GM18498 (cell line): Measurements from ENCODE around the gene AARSD1.
"Not testable (repeated sequence)": the region's sequence is repeated elsewhere in the genome, so short reads cannot be mapped to it uniquely, and the experiment has no call there.

ENCODE experiments used
- ATAC-seq: cut with Tn5 transposase; IDR thresholded peaks from one replicate; pipeline ENCODE4 v1.9.1; 2021; ENCODE audit warnings: mild to moderate bottlenecking, moderate library complexity; ENCODE audit not compliant: unreplicated experiment

The AARSD1 gene

GRCh38 chr17:42964161-42964932 is at the start of gene AARSD1:
AARSD1 (minus strand) TSS chr17:42964454; CDS start chr17:42964440, 14 bp downstream.
- ATAC-seq = peak; percentile 90

GRCh38 chr17:43013296-43013695 is 49.0 kb upstream of the AARSD1 start:
- no peak for ATAC-seq

DNA sequence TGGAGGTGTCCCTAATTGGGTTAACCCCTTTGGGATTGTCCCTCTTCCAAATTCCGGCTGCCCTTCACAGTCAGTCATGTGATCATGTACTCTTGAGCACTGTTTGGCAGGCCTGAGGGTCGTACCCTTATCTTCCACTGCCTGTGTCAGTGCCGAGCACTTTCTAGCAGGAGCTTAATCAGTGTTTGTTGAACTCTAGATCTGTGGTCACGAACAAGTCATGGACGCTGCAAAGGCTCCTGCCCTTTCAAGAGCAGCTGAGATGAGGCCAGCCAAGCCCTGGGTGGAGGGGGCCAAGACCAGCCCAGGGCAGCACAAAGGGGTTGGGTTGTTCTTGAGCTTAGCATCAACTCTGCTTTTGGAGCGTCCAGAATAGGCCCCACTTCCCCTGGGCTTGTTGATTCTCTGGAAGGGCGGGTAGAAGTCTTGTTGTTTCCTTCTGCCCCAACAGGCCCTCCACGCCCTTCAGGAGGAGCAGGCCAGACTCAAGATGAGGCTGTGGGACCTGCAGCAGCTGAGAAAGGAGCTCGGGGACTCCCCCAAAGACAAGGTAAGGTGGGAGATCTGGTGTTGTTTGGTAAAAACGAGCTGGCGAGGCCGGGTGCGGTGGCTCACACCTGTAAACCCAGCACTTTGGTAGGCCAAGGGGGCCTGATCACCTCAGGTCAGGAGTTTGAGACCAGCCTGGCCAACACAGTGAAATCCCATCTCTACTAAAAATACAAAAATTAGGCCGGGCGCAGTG is 47.6 kb upstream of the AARSD1 start:
- ATAC-seq = no peak

DNA sequence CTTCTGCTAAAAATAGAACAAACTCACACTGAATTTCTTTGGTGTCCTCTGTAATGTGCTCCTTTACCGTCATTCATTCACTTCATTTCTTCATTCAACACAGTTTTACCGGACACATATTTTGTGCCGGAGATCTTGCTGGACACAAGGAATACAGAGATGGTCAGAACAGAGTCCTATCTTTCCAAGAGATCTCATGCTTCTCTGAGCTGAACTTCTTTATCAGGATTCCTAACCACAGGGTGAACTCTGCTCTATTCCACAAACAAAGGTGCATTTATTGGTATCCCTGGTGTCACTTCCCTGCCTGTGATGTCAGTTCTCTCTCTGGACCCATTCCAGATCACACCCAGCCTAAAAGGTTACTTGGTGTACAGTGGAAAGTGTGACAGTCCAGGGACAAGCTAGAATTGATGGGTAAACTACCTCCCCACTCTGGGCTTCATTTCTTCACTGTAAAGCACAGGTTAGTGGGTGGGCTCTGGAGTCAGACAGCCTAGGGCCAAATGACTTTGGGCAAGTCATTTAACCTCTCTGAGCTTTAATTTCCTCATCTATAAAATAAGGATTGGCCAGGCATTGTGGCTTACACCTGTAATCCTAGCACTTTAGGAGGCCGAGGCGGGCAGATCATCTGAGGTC is 46.5 kb upstream of the AARSD1 start:
- no peak for ATAC-seq

GRCh38 chr17:43006639-43007551 is 42.6 kb upstream of the AARSD1 start, which contains the start of gene IFI35:
IFI35 (plus strand) TSS chr17:43006784; CDS start chr17:43006948, 164 bp downstream.
- ATAC-seq = peak; percentile 88

GRCh38 chr17:43003542-43004172 is 39.4 kb upstream of the AARSD1 start:
- no peak for ATAC-seq

DNA sequence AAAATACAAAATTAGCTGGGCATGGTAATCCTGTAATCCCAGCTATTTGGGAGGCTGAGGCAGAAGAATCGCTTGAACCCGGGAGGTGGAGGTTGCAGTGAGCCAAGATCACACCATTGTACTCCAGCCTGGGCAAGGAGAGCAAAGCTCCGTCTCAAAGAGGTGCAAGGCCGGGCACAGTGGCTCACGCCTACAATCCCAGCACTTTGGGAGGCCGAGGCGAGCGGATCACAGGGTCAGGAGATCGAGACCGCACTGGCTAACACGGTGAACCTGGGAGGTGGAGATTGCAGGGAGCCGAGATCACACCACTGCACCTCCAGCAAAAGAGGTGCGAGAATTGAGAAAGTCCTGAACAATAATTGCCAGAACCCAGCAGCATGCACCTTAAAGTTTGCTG is 36.6 kb upstream of the AARSD1 start:
- ATAC-seq = not testable (repeated sequence)

DNA sequence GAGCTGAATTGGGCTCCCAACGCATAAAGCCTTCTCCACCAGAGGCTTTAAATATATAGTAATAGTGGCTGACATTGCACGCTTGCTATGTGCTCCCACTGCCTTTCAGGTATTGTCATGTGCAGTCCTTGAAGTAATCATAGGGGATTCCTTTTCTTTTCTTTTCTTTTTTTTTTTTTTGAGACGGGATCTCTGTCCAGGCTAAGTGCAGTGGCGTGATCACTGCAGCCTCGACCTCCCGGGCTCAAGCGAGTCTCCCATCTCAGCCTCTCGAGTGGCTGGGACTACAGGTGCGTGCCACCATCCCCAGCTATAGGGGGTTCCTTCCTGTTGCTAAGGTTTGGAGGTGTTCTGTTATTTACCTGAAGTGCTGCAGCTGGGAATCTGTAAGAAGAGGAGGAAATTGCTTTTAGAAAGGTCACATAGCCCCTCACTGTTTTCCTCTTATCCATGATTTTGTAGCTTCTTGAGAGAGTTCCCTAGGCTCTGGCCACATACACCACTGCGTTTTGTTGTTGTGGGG is 34.8 kb upstream of the AARSD1 start:
- no peak for ATAC-seq

- peak; percentile 92 for ATAC-seq
These were observed 34.0 kb upstream of the AARSD1 start, which contains the start of gene RPL27 for GRCh38 chr17:42997984-42998938. RPL27 (plus strand) TSS chr17:42998419; CDS start chr17:42998751, 332 bp downstream.

DNA sequence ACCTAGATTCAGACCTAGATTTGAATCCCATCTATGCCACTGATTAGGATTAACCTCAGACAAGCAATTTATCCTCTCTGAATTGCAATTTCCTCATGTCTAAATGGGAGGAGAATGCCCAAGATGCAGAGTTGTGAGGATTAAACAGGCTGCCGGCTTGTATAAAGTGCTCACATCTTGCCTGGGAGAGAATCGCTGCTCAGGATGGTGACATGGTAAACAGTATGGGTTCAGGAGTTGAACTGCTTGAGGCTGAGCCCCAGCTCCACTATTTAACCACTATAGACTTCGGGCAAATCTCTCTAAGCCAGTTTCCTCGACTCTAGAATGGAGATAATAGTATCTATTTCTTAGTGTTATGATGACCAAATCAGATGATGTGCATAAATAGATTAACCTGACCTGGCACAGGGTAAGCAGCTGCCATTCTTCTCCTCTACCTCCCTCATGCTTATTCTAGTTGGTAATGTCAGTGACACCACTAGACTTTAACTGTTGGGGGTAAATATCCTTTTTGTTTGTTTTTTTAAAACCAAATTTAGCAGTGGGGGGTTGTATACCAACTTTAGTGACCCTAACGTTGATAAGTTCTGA is 33.2 kb upstream of the AARSD1 start:
- no peak for ATAC-seq

DNA sequence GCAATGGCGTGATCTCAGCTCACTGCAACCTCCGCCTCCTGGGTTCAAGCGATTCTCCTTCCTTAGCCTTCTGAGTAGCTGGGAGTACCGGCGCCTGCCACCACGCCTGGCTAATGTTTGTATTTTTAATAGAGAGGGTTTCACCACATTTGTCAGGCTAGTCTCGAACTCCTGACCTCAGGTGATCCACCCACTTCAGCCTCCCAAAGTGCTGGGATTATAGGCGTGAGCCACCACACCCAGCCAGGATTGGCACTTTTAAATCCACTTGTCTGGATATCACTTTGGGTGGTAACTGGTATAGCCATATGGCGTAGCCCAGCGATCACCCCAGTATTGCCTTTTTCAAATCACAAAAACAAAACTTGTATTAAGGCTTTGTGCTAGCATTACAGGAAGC is 29.7 kb upstream of the AARSD1 start:
- not testable (repeated sequence) for ATAC-seq

- no peak for ATAC-seq
These were observed 28.6 kb upstream of the AARSD1 start for GRCh38 chr17:42992872-42993271.

GRCh38 chr17:42991471-42991870 is 27.2 kb upstream of the AARSD1 start:
- no peak for ATAC-seq

- ATAC-seq = no peak
These were observed 25.7 kb upstream of the AARSD1 start for GRCh38 chr17:42989726-42990652.

- ATAC-seq = no peak
These were observed 24.9 kb upstream of the AARSD1 start for GRCh38 chr17:42989141-42989540.

DNA sequence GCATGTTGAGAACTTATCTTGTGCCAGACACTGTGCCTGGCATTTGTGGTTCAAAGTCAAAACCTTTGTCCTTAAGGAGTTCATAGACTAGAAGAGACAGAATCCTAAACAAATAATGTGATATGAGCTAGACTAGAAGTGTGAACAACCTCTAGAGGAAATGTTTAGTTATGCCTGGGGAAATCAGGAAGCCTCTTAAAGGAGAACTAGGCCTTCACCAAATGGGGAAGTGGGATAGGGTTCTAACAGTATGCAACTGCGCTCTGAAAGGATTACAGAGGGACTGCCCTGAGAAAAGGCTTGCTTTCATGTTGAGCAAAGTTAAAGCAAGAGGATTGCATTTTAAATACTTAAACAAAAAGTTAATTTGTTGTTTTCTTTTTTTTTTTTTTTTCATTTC is 21.0 kb upstream of the AARSD1 start:
- peak; percentile 37 for ATAC-seq

DNA sequence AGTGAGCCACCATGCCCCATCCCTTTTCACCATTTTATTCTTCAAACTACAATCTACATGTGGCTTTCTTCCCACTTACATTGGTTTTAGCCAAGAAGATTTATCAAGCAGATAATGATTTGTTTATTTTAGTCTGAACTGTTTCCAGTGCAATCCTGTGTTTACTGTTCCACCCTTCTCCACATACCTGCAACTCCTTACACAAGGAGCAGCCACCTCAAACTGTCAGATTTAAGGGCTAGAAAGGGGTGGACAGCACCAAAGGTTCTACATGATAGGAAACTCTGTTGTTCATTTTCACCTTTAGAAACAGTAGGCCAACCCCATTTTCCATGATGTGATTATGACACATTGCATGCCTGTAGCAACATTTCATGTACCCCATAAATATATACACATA is 18.0 kb upstream of the AARSD1 start:
- ATAC-seq = no peak
